Muscle layer of colon (tissue), 2 donors: ENCODE measurements around the gene SOX6.
"Not testable (repeated sequence)": the region's sequence is repeated elsewhere in the genome, so short reads cannot be mapped to it uniquely, and the experiment has no call there.

Source experiments
- H3K27ac ChIP-seq: one replicate; pipeline ENCODE4 v1.7.0; 2013; ENCODE audit warnings: low read depth, mild to moderate bottlenecking, low read length, moderate library complexity
- H3K27me3 ChIP-seq, 2 donors: one replicate each; pipeline ENCODE4 v1.7.0; 2013; ENCODE audit warnings: low read length in 2 of 2, mild to moderate bottlenecking in 2 of 2; ENCODE audit not compliant: insufficient read depth in 2 of 2, control insufficient read depth in 1 of 2
- H3K36me3 ChIP-seq: one replicate; pipeline ENCODE4 v1.7.0; 2013; ENCODE audit warnings: mild to moderate bottlenecking, low read length; ENCODE audit not compliant: insufficient read depth
- H3K4me1 ChIP-seq: one replicate; pipeline ENCODE4 v1.7.0; 2013; ENCODE audit warnings: mild to moderate bottlenecking, low read length; ENCODE audit not compliant: insufficient read depth
- H3K4me3 ChIP-seq, 2 donors: one replicate each; pipeline ENCODE4 v1.7.0; 2013; ENCODE audit warnings: low read length in 2 of 2, low read depth in 1 of 2, mild to moderate bottlenecking in 1 of 2, moderate library complexity in 1 of 2
- H3K9ac ChIP-seq: one replicate; pipeline ENCODE4 v1.7.0; 2013; ENCODE audit warnings: low read length
- H3K9me3 ChIP-seq: one replicate; pipeline ENCODE4 v1.7.0; 2013; ENCODE audit warnings: mild to moderate bottlenecking, low read length
- donor health status: abdominal sarcoma.
- donor health status: Adenocarcinoma of cecum.

SOX6 gene

GRCh38 chr11:16049611-16050010 is 306.7 kb downstream of the SOX6 start:
- Histone ChIP-seq H3K9ac (no peak overlapping the region), H3K4me1 (no peaks in the 10 kb centered on the region), H3K27me3 (no peaks in the 10 kb centered on the region), H3K27ac (no peak overlapping the region), H3K36me3 (no peaks in the 10 kb centered on the region), H3K9me3 (no peaks in the 10 kb centered on the region), H3K4me3 (no peak overlapping the region)

GRCh38 chr11:16047073-16047472 is 309.3 kb downstream of the SOX6 start:
- no peak overlapping the region for H3K9ac ChIP-seq
- H3K36me3 ChIP-seq: no peaks in the 10 kb centered on the region
- H3K9me3 ChIP-seq: no peaks in the 10 kb centered on the region
- H3K27ac ChIP-seq: no peak overlapping the region
- no peaks in the 10 kb centered on the region for H3K4me1 ChIP-seq
- no peaks in the 10 kb centered on the region for H3K27me3 ChIP-seq
- H3K4me3 ChIP-seq: no peak overlapping the region

GRCh38 chr11:16043617-16044016 is 312.7 kb downstream of the SOX6 start:
- no peaks in the 10 kb centered on the region for H3K4me1 ChIP-seq
- no peaks in the 10 kb centered on the region for H3K36me3 ChIP-seq
- H3K27me3 ChIP-seq: no peaks in the 10 kb centered on the region
- H3K9ac ChIP-seq: no peak overlapping the region
- no peaks in the 10 kb centered on the region for H3K9me3 ChIP-seq
- H3K4me3 ChIP-seq: no peak overlapping the region
- no peak overlapping the region for H3K27ac ChIP-seq

GRCh38 chr11:16041207-16041606 is 315.1 kb downstream of the SOX6 start:
- H3K27me3 ChIP-seq: no peaks in the 10 kb centered on the region
- no peak overlapping the region for H3K27ac ChIP-seq
- H3K36me3 ChIP-seq: no peaks in the 10 kb centered on the region
- H3K4me3 ChIP-seq: no peak overlapping the region
- no peak overlapping the region for H3K9ac ChIP-seq
- H3K4me1 ChIP-seq: no peaks in the 10 kb centered on the region
- no peaks in the 10 kb centered on the region for H3K9me3 ChIP-seq

- Histone ChIP-seq H3K4me3 (no peak overlapping the region), H3K27me3 (no peaks in the 10 kb centered on the region), H3K4me1 (no peaks in the 10 kb centered on the region), H3K27ac (no peak overlapping the region), H3K9me3 (no peaks in the 10 kb centered on the region), H3K9ac (no peak overlapping the region), H3K36me3 (no peaks in the 10 kb centered on the region)
These were observed 316.2 kb downstream of the SOX6 start for GRCh38 chr11:16040151-16040550.

GRCh38 chr11:16037179-16037578 is 319.2 kb downstream of the SOX6 start:
- Histone ChIP-seq H3K9me3 (no peaks in the 10 kb centered on the region), H3K36me3 (no peaks in the 10 kb centered on the region), H3K9ac (no peak overlapping the region), H3K27me3 (no peaks in the 10 kb centered on the region), H3K4me1 (no peaks in the 10 kb centered on the region), H3K27ac (no peak overlapping the region), H3K4me3 (no peak overlapping the region)

GRCh38 chr11:16036218-16036617 is 320.1 kb downstream of the SOX6 start:
- H3K4me3 ChIP-seq: no peak overlapping the region
- no peaks in the 10 kb centered on the region for H3K4me1 ChIP-seq
- H3K9ac ChIP-seq: no peak overlapping the region
- H3K36me3 ChIP-seq: no peaks in the 10 kb centered on the region
- no peaks in the 10 kb centered on the region for H3K9me3 ChIP-seq
- H3K27ac ChIP-seq: no peak overlapping the region
- H3K27me3 ChIP-seq: no peaks in the 10 kb centered on the region

- Histone ChIP-seq H3K9ac (no peak overlapping the region), H3K27me3 (no peaks in the 10 kb centered on the region), H3K36me3 (no peaks in the 10 kb centered on the region), H3K4me3 (no peak overlapping the region), H3K27ac (no peak overlapping the region), H3K4me1 (no peaks in the 10 kb centered on the region), H3K9me3 (no peaks in the 10 kb centered on the region)
These were observed 322.3 kb downstream of the SOX6 start for GRCh38 chr11:16034074-16034473.

GRCh38 chr11:16032974-16033373 is 323.4 kb downstream of the SOX6 start:
- Histone ChIP-seq H3K27ac (no peak overlapping the region), H3K36me3 (no peaks in the 10 kb centered on the region), H3K4me3 (no peak overlapping the region), H3K4me1 (no peaks in the 10 kb centered on the region), H3K27me3 (no peaks in the 10 kb centered on the region), H3K9ac (no peak overlapping the region), H3K9me3 (no peaks in the 10 kb centered on the region)

GRCh38 chr11:16031210-16031609 is 325.1 kb downstream of the SOX6 start:
- no peak overlapping the region for H3K9ac ChIP-seq
- H3K9me3 ChIP-seq: no peaks in the 10 kb centered on the region
- no peaks in the 10 kb centered on the region for H3K4me1 ChIP-seq
- H3K27ac ChIP-seq: no peak overlapping the region
- no peaks in the 10 kb centered on the region for H3K36me3 ChIP-seq
- no peaks in the 10 kb centered on the region for H3K27me3 ChIP-seq
- no peak overlapping the region for H3K4me3 ChIP-seq

GRCh38 chr11:16030664-16031063 is 325.7 kb downstream of the SOX6 start:
- H3K27ac ChIP-seq: no peak overlapping the region
- no peaks in the 10 kb centered on the region for H3K36me3 ChIP-seq
- H3K9me3 ChIP-seq: no peaks in the 10 kb centered on the region
- no peaks in the 10 kb centered on the region for H3K27me3 ChIP-seq
- H3K9ac ChIP-seq: no peak overlapping the region
- H3K4me3 ChIP-seq: no peak overlapping the region
- H3K4me1 ChIP-seq: no peaks in the 10 kb centered on the region

GRCh38 chr11:16029151-16029550 is 327.2 kb downstream of the SOX6 start:
- not testable (repeated sequence) for H3K4me3 ChIP-seq, H3K36me3 ChIP-seq, H3K9me3 ChIP-seq, H3K4me1 ChIP-seq, H3K27me3 ChIP-seq, H3K27ac ChIP-seq, H3K9ac ChIP-seq
